Ecto neural progenitor cell (in vitro differentiated cells): ENCODE data around the gene GPX6.
"Not testable (repeated sequence)": the region's sequence is repeated elsewhere in the genome, so short reads cannot be mapped to it uniquely, and the experiment has no call there.

Experiments used
- DNase-seq: peaks from one replicate; pipeline ENCODE4 v3.0.0-alpha.2; 2018; ENCODE audit warnings: low spot score

Gene GPX6

DNA sequence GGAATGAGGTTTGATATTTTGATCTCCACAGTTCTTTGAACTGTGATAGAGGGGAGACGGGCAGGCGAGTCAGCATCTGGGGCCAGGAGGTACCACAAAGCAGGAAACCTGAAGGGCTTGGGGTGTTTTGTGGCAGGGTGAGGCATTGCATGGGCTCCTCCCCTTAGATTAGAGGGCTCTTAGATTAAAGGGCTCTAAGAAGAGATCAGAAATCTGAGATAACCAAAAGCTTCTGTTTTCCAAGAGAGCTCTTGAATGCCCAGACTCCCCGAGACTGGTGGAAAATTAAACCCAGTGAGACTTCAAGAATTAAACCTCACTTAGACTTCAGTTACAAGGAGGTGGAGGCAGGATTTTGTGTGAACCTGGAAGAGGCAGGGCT, 7.6 kb upstream of the GPX6 start:
- DNase-seq, result no peak

GRCh38 chr6:28522594-28523240, 7.1 kb upstream of the GPX6 start:
- DNase-seq, result no peak

GRCh38 chr6:28517964-28518363, 2.4 kb upstream of the GPX6 start:
- no peak for DNase-seq

- DNase-seq, result not testable (repeated sequence)
Observed at GRCh38 chr6:28512387-28512786, 3.2 kb downstream of the GPX6 start.

DNA sequence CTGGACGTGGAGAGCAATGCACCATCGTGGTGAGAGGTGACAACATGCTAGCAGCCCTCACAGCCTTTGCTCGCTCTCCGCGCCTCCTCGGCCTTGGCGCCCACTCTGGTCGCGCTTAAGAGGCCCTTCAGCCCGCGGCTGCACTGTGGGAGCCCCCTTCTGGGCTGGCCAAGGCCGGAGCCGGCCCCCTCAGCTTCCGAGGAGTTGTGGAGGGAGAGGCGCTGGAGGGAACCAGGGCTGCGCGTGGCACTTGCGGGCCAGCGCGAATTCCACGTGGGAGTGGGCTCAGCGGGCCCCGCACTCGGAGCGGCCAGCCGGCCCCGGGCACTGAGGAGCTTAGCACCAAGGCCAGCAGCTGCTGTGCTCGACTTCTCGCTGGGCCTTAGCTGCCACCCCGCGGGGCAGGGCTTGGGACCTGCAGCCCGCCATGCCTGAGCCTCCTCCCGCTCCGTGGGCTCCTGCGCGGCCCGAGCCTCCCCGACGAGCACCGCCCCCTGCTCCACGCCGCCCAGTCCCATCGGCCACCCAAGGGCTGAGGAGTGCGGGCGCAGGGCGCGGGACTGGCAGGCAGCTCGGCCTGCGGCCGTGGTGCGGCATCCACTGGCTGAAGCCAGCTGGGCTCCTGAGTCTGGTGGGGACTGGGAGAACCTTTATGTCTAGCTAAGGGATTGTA, 3.8 kb downstream of the GPX6 start:
- no peak for DNase-seq

DNA sequence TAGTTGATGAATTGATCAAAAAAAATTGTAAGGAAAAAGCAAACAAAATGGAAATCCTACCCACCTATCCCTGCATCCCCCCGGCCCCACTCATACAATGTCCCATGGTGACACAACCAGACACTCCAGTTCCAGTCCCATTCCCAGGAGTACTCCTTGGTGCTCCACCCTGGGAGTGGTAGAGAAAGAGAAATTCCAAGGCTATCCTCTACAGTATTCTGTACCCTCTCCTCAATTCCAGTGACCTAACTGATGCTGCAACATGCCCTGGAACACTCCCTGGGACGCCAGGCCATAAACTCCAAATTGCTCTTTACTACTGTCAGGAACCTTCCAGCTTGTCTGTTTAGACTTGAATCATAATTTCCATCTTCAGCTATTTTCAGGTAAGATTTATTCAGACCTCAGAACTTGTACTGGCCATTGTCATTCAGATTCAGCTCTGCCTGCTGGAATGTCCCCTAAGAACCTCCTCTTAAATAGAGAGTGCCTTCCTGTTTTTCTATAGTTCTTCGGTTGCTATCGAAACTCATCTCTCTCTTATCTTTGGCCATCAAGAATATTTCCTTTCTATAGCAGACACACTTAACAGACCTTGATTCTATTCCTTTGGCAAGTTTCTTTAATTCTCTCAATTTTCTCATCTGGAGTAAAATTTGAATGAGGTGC, 8.7 kb downstream of the GPX6 start:
- DNase-seq, result no peak

GRCh38 chr6:28505733-28506132, 9.9 kb downstream of the GPX6 start:
- DNase-seq, result no peak

DNA sequence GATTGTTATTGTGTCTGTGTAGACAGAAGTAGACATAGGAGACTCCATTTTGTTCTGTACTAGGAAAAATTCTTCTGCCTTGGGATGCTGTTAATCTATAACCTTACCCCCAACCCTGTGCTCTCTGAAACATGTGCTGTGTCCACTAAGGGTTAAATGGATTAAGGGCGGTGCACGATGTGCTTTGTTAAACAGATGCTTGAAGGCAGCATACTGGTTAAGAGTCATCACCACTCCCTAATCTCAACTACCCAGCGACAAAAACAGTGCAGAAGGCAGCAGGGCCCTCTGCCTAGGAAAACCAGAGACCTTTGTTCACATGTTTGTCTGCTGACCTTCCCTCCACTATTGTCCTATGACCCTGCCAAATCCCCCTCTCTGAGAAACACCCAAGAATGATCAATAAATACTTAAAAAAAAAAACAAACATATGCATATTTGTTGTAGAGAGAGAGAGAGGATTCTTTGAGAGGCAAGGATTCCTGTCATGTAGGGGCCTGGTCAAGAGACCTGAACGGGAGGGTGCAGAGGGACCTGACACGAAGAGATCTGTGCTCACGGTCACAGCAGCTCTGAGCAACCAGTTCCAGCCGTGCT, 12.8 kb downstream of the GPX6 start:
- DNase-seq, result not testable (repeated sequence)

DNA sequence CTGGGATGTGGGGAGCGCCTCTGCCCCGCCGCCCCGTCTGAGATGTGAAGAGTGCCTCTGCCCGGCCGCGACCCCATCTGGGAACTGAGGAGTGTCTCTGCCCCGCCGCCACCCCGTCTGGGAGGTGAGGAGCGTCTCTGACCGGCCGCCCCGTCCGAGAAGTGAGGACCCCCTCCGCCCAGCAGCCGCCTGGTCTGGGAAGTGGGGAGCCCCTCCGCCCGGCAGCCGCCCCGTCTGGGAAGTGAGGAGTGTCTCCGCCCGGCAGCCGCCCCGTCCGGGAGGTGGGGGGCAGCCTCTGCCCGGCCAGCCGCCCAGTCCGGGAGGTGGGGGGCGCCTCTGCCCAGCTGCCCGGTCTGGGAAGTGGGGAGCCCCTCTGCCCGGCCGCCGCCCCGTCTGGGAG, 13.5 kb downstream of the GPX6 start:
- DNase-seq, result not testable (repeated sequence)

DNA sequence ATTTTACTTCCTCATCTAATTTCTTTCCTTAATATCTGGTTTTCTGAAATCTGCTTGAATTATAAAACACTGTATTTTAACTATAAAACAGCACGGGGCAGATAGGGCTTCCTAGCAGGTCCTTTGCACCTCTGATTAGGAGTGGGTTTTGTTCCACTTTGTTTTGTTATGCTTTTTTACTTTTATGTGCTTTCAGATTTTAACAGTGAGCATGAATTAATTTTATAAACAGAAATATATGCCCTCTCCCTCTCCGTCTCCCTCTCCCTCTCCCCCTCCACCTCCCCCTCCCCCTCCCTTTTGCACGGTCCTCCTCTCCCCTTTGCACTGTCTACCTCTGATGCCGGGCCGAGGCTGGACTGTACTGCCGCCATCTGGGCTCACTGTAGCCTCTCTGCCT, 14.3 kb downstream of the GPX6 start:
- no peak for DNase-seq

DNA sequence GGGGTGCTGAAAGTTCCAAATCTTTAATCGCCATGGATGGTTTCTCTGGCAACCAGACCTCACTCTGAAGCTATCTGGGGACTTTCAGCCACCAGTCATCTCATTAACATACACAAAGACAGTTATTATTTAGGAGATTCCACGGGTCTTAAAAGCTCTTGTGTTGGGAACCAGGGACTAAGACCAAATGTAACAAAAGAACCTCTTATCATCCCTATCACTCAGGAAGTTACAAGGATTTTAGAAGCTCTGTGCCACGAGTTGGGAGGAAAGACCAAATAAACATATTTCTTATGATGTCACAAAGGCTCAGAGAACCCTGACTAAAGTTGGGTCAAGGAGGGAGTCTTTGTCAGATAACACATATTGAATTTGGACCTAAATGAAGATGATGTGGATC, 17.7 kb downstream of the GPX6 start:
- no peak for DNase-seq

- no peak for DNase-seq
Observed at GRCh38 chr6:28497306-28497705, 18.3 kb downstream of the GPX6 start.

DNA sequence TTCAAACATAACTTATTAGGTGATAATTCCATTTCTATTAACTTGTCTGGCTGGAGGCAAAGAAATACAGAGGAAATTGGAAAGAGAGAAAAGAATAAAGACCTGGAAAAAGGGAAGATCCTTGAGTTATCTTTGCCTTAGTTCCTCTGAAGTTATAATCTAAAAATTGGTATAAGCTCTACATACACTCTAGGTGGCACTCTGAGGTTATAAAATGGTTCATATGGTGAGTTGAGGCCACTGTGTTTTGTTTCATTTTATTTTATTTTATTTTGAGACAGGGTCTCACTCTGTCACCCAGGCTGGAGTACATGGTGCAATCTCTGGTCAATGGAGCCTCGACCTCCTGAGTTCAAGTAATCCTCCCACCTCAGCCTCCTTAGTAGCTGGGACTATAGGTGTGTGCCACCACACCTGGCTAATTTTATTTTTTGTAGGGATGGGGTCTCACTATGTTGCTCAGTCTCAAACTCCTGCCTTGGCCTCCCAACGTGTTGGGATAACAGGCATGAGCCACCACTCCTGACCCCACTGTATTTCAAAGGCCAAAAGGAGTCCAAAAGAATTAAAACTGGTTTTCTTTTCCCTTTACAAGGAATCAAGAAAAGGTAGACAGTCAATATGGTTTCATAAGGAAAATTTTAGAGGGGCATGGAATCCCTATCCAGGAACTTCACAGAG, 19.4 kb downstream of the GPX6 start:
- DNase-seq, result no peak

- DNase-seq, result no peak
Observed at GRCh38 chr6:28491984-28492317, 23.6 kb downstream of the GPX6 start.

DNA sequence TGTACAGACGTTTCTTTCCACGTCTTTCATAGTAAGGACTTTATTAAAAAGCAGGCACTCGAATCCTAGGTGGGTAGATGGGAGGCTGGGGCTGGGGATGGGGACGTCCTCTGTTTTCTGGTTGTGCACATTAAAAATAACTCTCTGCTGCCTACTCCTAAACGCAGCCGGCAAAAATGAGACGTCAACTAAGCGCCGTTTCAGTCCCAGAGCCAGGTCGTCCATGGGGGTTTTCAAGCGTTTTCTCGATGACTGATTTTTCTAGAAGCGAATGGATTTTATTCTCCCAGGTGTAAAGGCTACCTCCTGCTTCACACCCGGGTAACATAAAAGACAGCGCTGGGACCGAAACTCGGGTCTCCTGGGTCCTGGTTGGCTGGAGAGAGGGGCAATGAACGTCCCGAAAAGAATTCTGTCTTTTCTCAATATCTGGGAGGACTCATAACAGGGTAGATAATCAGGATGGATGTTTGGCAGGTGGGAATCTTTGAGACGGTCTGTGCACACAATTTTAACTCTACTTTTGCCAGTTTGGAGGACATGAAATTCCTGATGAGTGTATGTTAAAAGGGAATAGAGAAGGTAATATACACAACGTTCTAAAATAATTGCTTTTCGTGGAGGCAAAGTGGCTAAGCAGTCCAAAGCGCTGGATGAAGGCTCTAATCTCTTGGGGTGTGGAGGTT, 25.2 kb downstream of the GPX6 start:
- DNase-seq, result no peak

- peak; percentile 83 for DNase-seq
Observed at GRCh38 chr6:28489366-28490204, 26.0 kb downstream of the GPX6 start.

DNA sequence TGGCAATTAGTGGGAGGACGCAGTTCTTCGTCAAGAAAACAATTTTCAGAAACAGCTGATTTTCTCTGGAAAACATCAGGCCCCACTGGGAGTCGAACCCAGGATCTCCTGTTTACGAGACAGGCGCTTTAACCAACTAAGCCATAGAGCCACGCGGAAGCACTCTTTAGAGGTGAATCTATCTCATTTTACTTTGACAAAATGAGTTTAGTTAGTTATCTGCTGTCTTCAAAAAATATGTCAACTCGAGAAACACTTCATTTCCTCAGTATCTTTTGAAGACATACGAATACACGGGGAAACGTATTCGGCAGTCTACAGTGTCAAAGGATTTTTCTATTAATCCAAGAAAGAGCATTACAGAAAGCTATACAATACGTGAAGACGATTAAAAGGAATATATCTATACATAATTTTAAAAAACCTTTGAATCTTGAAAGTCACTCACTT, 26.7 kb downstream of the GPX6 start:
- no peak for DNase-seq

DNA sequence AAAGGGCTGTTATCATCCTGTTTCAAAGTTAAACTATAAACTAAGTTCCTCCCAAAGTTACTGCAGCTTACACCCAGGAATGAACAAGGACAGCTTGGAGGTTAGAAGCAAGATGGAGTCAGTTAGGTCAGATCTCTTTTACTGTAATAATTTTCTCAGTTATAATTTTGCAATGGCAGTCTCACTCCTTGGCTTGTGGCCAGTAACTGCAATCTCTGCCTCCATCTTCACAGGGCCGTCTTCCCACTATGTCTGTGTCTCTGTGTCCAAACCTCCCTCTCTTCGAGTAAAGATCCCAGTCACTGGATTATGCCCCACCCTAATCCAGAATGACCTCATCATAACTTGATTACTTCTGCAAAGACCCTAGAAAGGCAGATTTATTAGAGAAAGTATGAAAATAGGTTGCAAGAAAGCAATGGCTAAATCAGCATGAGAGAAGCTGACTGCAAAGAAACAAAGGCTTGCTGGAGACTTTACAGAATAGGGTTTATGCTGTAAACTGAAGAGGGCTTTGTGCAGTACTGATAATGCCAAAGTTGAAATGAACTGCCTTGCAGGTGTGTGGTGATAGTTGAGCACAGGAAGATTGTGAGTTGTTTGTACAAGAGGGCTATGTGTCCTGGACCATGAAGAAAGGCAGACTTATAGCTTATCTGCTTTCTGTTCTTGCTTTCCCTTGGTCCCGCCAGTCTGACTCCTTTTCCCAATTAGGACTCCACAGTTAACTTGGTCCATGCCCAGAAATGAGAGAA, 28.4 kb downstream of the GPX6 start:
- no peak for DNase-seq

DNA sequence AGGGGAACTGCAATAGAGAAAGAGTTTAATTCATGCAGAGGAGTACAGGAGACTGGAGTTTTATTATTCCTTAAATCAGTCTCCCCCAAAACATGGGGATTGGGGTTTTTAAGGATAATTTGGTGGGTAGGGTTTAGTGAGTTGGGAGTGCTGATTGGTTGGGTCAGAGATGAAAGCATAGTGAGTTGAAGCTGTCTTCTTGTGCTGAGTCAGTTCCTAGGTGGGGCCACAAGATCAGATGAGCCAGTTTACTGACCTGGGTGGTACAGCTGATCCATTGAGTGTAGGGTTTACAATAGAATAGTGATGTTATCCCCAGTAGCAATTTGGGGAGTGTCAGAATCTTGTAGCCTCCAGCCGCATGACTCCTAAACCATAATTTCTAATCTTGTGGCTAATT, 29.1 kb downstream of the GPX6 start:
- DNase-seq, result no peak

DNA sequence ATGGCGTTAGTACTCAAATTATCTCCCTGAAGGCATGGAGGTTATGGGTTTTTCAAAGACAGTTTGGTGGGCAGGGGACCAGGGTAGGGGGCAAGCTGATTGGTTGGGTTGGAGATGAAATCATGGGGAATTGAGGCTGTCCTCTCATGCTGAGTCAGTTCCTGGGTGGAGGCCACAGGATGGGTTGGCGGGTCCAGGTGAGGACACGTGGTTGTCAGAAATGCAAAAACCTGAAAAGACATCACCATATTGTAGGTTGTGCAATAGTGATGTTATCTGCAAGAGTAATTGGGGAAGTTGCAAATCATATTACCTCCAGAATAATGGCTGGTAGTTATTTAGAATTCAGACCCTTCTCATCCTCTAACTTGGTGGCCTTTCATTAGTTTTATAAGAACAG, 30.1 kb downstream of the GPX6 start:
- no peak for DNase-seq
